ENCODE measurements around the gene BIK. TPM values are rescaled to one million over a fixed set of nuclear protein-coding genes. Genes with fewer than 3 reads are reported as not detected.

Gene BIK
- polyA plus RNA-seq, 1 of the 3 experiments (the other 2 are of a cell fraction), result 0.66 TPM

GRCh38 chr22:43133401-43133800 lies 22.9 kb downstream of the BIK start:
- CTCF ChIA-PET, result interaction anchor here (0.9 kb wide), 1 partner anchor 23 kb away, joined by 3 read pairs; the partner anchor contains the start of gene BIK
- H3K9ac ChIP-seq, result no peak overlapping the region

GRCh38 chr22:43134553-43134952 lies 24.0 kb downstream of the BIK start:
- DNase-seq, result no peak
- Histone ChIP-seq H4K20me1 (ENCODE audit: insufficient read depth) (no peaks in the 10 kb centered on the region), H3K9ac (no peak overlapping the region), H3K4me3 (ENCODE audit: low read depth in 2 of 2, low read length in 1 of 2) (no peak overlapping the region), H3K27ac (ENCODE audit: low read depth in 2 of 2, low read length in 1 of 2) (no peak overlapping the region), H3K27me3 (ENCODE audit: insufficient read depth) (no peaks in the 10 kb centered on the region), H3K4me1 (ENCODE audit: control insufficient read depth in 1 of 2, insufficient read depth in 2 of 2, low read depth in 1 of 2, low read length in 1 of 2) (no peaks in the 10 kb centered on the region), H3K36me3 (replicated peaks in 1 of 2; ENCODE audit: control insufficient read depth in 1 of 2, insufficient read depth in 2 of 2, low read length in 1 of 2) (peaks cover 0 to 4% of the 10 kb centered on the region in 2 experiments), H3K4me2 (no peak overlapping the region), H3F3A (replicated peaks; ENCODE audit: insufficient read depth) (no peaks in the 10 kb centered on the region), H3K9me2 (no peaks in the 10 kb centered on the region), H3K79me2 (ENCODE audit: insufficient read depth) (no peaks in the 10 kb centered on the region), H3K9me3 (no peaks in the 10 kb centered on the region), H2AFZ (ENCODE audit: low read depth) (no peak overlapping the region)
- WGBS (ENCODE audit: low lambda C conversion rate), result 100% methylated on average over 2 of the region's 4 CpGs
- no peak for TF ChIP-seq ELF1 (IDR thresholded peaks at IDR 0.05)
- TF ChIP-seq RCOR1 (IDR thresholded peaks at IDR 0.05; ENCODE audit: low read length), result no peak
- TF ChIP-seq JUND (IDR thresholded peaks at IDR 0.05), result no peak
- no peak for TF ChIP-seq GATA2 (CRISPR knock-in tag; IDR thresholded peaks at IDR 0.05)
- CTCF ChIA-PET, result no interaction called here
- POLR2A ChIA-PET, result no interaction called here

More at GRCh38 chr22:43133401-43133800, 22.9 kb downstream of the BIK start:
- Histone ChIP-seq H3K9me3 (no peaks in the 10 kb centered on the region), H3K4me1 (ENCODE audit: control insufficient read depth in 1 of 2, insufficient read depth in 2 of 2, low read depth in 1 of 2, low read length in 1 of 2) (no peaks in the 10 kb centered on the region), H3K9me2 (no peaks in the 10 kb centered on the region), H3K4me2 (no peak overlapping the region), H3K27ac (ENCODE audit: low read depth in 2 of 2, low read length in 1 of 2) (no peak overlapping the region), H3K4me3 (ENCODE audit: low read depth in 2 of 2, low read length in 1 of 2) (no peak overlapping the region), H3K36me3 (replicated peaks in 1 of 2; ENCODE audit: control insufficient read depth in 1 of 2, insufficient read depth in 2 of 2, low read length in 1 of 2) (peaks cover 0 to 4% of the 10 kb centered on the region in 2 experiments), H3F3A (replicated peaks; ENCODE audit: insufficient read depth) (no peaks in the 10 kb centered on the region), H2AFZ (ENCODE audit: low read depth) (no peak overlapping the region), H3K27me3 (ENCODE audit: insufficient read depth) (no peaks in the 10 kb centered on the region), H4K20me1 (ENCODE audit: insufficient read depth) (no peaks in the 10 kb centered on the region), H3K79me2 (ENCODE audit: insufficient read depth) (no peaks in the 10 kb centered on the region)
- POLR2A ChIA-PET, result no interaction called here
- WGBS (ENCODE audit: low lambda C conversion rate), result 88% methylated on average over 8 of the region's 9 CpGs
- DNase-seq, result no peak
- TF ChIP-seq RFX5 (IDR thresholded peaks at IDR 0.05; ENCODE audit: low read length) (no peak), RAD21 (IDR thresholded peaks at IDR 0.05; ENCODE audit: low read length) (no peak), GABPA (IDR thresholded peaks at IDR 0.05; ENCODE audit: low read depth) (no peak), EZH2phosphoT487 (IDR thresholded peaks at IDR 0.05; ENCODE audit: borderline replicate concordance, low read depth) (no peak), ZBTB33 (IDR thresholded peaks at IDR 0.05; ENCODE audit: borderline replicate concordance, low read depth) (no peak), RCOR1 (IDR thresholded peaks at IDR 0.05; ENCODE audit: low read length) (no peak)

- Histone ChIP-seq H3K4me3 (ENCODE audit: low read depth in 2 of 2, low read length in 1 of 2) (no peak overlapping the region), H3K9me3 (no peaks in the 10 kb centered on the region), H3K27me3 (ENCODE audit: insufficient read depth) (no peaks in the 10 kb centered on the region), H3K4me1 (ENCODE audit: control insufficient read depth in 1 of 2, insufficient read depth in 2 of 2, low read depth in 1 of 2, low read length in 1 of 2) (no peaks in the 10 kb centered on the region), H3K36me3 (replicated peaks in 1 of 2; ENCODE audit: control insufficient read depth in 1 of 2, insufficient read depth in 2 of 2, low read length in 1 of 2) (peaks cover 0 to 8% of the 10 kb centered on the region in 2 experiments), H3K27ac (ENCODE audit: low read depth in 2 of 2, low read length in 1 of 2) (no peak overlapping the region), H3K79me2 (ENCODE audit: insufficient read depth) (no peaks in the 10 kb centered on the region), H4K20me1 (ENCODE audit: insufficient read depth) (no peaks in the 10 kb centered on the region), H3K9me2 (no peaks in the 10 kb centered on the region), H3K9ac (no peak overlapping the region), H3F3A (replicated peaks; ENCODE audit: insufficient read depth) (no peaks in the 10 kb centered on the region), H2AFZ (ENCODE audit: low read depth) (no peak overlapping the region), H3K4me2 (no peak overlapping the region)
- ChIA-PET CTCF (interaction anchor here (0.7 to 1.9 kb wide), 3 partner anchors 20 to 65 kb away, joined by 3 to 5 read pairs (median 3); partner anchors contain the start of gene BIK), POLR2A (no interaction called here)
- DNase-seq, result no peak
- WGBS (ENCODE audit: low lambda C conversion rate), result no CpG with 5 or more reads among the region's 5 CpGs
- TF ChIP-seq PBX3 (IDR thresholded peaks at IDR 0.05) (no peak), JUND (IDR thresholded peaks at IDR 0.05) (no peak), YY1 (IDR thresholded peaks at IDR 0.05; ENCODE audit: low read depth) (no peak), USF1 (IDR thresholded peaks at IDR 0.05; ENCODE audit: borderline replicate concordance, low read depth) (no peak), GATA2 (CRISPR knock-in tag; IDR thresholded peaks at IDR 0.05) (no peak), REST (IDR thresholded peaks at IDR 0.05; ENCODE audit: low read depth, low read length) (no peak), SMC3 (IDR thresholded peaks at IDR 0.05; ENCODE audit: low read depth, low read length) (no peak), RFX5 (IDR thresholded peaks at IDR 0.05; ENCODE audit: low read length) (no peak), RAD21 (IDR thresholded peaks at IDR 0.05; ENCODE audit: low read length) (no peak)
Measured at GRCh38 chr22:43135565-43135964, 25.0 kb downstream of the BIK start.
